ENCODE results near the gene DENND5A.
"Not testable (repeated sequence)": the region's sequence is repeated elsewhere in the genome, so short reads cannot be mapped to it uniquely, and the experiment has no call there.

The DENND5A gene

DNA sequence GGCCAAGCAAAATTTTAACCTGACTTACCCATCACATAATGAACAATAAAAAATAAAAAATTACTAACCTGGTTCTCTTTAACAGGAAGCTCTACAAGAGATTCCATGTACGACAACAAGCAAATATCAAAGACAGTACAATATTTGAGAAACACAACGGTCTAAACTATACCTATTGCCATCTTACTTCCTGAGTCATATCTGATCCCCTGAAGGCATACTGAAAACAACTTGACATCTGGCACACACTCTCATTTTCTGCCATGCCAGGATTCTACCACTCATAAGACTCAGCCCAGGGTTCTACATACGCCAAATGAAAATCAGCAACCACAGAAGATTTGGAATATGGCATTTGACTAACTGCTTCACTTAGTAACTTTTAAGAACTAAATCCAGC is 13.8 kb downstream of the DENND5A start:
- TF ChIP-seq, protein P1, sequence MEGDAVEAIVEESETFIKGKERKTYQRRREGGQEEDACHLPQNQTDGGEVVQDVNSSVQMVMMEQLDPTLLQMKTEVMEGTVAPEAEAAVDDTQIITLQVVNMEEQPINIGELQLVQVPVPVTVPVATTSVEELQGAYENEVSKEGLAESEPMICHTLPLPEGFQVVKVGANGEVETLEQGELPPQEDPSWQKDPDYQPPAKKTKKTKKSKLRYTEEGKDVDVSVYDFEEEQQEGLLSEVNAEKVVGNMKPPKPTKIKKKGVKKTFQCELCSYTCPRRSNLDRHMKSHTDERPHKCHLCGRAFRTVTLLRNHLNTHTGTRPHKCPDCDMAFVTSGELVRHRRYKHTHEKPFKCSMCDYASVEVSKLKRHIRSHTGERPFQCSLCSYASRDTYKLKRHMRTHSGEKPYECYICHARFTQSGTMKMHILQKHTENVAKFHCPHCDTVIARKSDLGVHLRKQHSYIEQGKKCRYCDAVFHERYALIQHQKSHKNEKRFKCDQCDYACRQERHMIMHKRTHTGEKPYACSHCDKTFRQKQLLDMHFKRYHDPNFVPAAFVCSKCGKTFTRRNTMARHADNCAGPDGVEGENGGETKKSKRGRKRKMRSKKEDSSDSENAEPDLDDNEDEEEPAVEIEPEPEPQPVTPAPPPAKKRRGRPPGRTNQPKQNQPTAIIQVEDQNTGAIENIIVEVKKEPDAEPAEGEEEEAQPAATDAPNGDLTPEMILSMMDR (conservative IDR thresholded peaks at IDR 0.05; ENCODE audit: low read depth, low read length): no peak
- no peak for DNase-seq (ENCODE audit: low read depth)
- H3K4me3 ChIP-seq (ENCODE audit: low read depth, low read length): no peak overlapping the region

DNA sequence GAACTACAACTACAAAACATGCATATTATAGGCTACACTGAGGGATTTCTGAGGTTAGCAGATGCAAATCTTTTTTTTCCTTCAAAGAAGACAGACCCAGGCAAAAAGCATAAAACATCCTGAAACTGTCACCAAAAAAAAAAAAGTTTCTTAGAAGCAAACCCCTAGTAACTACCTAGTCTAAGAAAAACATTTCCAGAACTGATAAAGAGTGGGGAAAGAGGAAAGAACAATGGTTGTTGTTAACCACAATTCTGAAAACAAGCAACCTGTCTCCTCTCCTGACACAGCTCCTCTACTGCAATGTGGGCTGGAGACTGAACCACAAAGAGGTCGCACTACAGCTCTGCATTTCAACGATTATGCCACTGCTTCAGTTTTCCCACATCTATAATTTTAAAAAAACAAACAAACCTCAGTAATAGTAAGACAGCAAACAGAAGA is 15.0 kb downstream of the DENND5A start:
- TF ChIP-seq, protein P1 (conservative IDR thresholded peaks at IDR 0.05; ENCODE audit: low read depth, low read length): peak; percentile 26
- DNase-seq (ENCODE audit: low read depth): peak; percentile 53
- H3K4me3 ChIP-seq (ENCODE audit: low read depth, low read length): no peak overlapping the region

DNA sequence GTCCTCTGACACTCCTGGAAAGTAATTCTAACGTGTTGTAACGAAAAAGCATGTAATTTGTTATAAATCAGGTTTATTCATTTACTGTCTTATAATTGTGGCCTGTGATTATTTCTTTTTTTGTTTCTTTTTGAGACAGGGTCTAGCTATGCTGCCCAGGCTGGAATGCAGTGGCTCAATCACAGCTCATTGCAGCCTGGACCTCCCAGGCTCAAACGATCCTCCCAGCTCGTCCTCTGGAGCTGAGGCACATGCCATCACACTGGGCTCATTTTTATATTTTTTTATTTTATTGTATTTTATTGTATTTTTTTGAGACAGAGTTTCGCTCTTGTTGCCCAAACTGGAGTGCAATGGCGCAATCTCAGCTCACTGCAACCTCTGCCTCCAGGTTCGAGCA is 15.9 kb downstream of the DENND5A start:
- TF ChIP-seq, protein P1 (conservative IDR thresholded peaks at IDR 0.05; ENCODE audit: low read depth, low read length): no peak
- H3K4me3 ChIP-seq (ENCODE audit: low read depth, low read length): no peak overlapping the region

DNA sequence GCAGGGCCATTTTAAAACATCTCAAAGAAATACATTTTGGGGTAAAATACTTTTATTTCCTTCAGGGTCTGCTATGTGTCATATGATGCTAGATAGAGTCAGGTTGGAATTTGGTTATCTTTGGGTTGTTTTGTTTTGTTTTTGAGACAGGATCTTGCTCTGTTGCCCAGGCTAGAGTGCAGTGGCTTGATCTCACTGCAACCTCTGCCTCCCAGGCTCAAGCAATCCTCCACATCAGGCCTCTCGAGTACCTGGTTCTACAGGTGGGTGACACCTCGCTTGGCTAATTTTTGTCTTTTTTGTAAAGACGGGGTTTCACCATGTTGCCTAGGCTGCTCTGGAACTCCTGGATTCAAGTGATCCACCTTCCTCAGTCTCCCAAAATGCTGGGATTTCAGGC is 17.3 kb downstream of the DENND5A start:
- no peak for DNase-seq (ENCODE audit: low read depth)
- no peak overlapping the region for H3K4me3 ChIP-seq (ENCODE audit: low read depth, low read length)
- TF ChIP-seq, protein P1 (conservative IDR thresholded peaks at IDR 0.05; ENCODE audit: low read depth, low read length): no peak

More for the DNA sequence above, 15.9 kb downstream of the DENND5A start:
- no peak for DNase-seq (ENCODE audit: low read depth)

DNA sequence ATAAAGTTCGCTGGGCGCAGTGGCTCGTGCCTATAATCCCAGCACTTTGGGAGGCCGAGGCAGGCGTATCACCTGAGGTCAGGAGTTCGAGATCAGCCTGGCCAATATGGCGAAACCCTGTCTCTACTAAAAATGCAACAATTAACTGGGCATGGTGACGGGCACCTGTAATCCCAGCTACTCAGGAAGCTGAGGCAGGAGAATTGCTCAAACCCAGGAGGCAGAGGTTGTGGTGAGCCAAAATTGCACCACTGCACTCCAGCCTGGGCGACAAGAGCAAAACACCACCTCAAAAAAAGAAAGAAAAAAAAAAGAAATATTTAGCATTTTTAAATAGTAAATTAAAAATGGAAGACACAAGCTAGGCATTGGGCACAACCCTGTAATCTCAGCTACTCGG is 28.9 kb downstream of the DENND5A start:
- not testable (repeated sequence) for DNase-seq (ENCODE audit: low read depth); H3K4me3 ChIP-seq (ENCODE audit: low read depth, low read length)

DNA sequence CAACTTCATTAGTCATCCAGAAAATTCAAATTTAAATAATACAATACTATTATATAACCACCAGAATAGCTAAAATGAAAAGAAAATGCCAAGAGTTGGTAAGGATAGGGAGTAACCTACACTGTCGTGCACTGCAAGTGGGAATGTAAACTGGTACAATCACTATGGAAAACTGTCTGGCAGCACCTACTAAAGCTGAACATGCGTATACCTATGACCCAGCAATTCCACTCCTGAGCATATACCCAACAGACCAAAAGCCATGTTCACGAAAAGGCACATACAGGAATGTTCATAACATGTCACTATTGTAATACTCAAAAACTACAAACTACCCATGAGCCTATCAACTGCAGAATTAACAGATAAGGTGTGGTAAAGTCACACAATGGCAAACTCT is 32.7 kb downstream of the DENND5A start:
- H3K4me3 ChIP-seq (ENCODE audit: low read depth, low read length): no peak overlapping the region
- no peak for DNase-seq (ENCODE audit: low read depth)
- TF ChIP-seq, protein P1 (conservative IDR thresholded peaks at IDR 0.05; ENCODE audit: low read depth, low read length): no peak

DNA sequence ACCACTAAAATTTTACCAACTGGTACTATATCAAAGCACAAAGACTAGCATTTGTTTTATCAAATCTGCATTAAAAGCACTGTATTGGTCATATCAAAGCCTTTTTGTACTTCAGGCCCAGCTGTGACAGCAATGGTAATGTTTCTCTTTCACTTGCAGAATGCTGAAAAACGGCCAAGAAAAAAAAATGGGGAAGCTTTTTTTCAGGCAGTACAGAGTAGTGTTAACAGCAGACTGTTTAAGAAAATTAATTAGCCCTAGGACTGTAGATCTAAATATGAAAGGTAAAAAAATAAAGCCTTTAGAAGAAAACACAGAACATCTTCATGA is 33.3 kb downstream of the DENND5A start:
- peak; percentile 75 for DNase-seq (ENCODE audit: low read depth)
- H3K4me3 ChIP-seq (ENCODE audit: low read depth, low read length): no peak overlapping the region
- TF ChIP-seq, protein P1 (conservative IDR thresholded peaks at IDR 0.05; ENCODE audit: low read depth, low read length): no peak

DNA sequence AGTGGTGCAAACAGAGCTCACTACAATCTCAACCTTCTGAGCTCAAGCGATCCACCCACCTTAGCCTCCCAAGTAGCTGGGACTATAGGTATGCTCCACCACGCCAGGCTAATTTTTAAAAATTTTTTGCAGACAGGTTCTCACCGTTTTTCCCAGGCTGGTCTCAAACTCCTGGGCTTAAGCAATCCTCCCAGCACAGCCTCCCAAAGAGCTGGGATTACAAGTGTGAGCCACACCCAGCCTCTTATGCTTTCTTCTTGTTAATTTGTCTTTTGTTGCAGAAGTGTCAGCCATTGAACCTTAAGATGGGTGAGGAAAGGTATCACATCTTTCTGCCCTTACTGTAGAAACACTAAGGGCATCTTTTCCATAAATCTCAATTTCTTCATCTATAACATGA is 34.9 kb downstream of the DENND5A start:
- TF ChIP-seq, protein P1 (conservative IDR thresholded peaks at IDR 0.05; ENCODE audit: low read depth, low read length): no peak
- DNase-seq (ENCODE audit: low read depth): no peak
- H3K4me3 ChIP-seq (ENCODE audit: low read depth, low read length): no peak overlapping the region
